HL-60 (cell line): ENCODE measurements around the gene CISD2.

Experiments used
- POLR2AphosphoS5 ChIP-seq: IDR thresholded peaks from 2 replicates; pipeline ENCODE4 v1.6.1; 2012; ENCODE audit warnings: low read depth
- REST ChIP-seq: IDR thresholded peaks from 2 replicates; pipeline ENCODE4 v1.6.1; 2012; ENCODE audit warnings: low read depth; ENCODE audit not compliant: insufficient replicate concordance
- TF ChIP-seq, protein P1 (sequence below): IDR thresholded peaks from one replicate; pipeline ENCODE4 v1.5.1; 2011; ENCODE audit warnings: low read length, control low read depth, inconsistent platforms; ENCODE audit not compliant: insufficient read depth

DNA sequence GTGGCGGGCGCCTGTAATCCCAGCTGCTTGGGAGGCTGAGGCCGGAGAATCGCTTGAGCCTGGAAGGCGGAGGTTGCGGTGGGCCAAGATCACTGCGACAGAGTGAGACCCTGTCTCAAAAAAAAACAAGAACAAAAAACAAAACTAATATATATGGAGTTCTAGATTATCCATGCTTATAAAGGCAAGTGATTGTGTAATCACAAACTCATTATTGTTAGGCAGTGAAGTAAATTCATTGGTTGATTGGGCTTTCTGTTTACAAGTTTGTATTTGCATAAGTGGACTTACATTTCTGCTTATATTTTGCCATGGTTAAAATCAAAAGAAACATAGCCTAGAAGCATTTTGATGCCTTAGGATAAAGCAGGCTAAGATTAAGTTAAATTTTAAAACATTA is 39.0 kb upstream of the CISD2 start:
- TF ChIP-seq, protein P1, sequence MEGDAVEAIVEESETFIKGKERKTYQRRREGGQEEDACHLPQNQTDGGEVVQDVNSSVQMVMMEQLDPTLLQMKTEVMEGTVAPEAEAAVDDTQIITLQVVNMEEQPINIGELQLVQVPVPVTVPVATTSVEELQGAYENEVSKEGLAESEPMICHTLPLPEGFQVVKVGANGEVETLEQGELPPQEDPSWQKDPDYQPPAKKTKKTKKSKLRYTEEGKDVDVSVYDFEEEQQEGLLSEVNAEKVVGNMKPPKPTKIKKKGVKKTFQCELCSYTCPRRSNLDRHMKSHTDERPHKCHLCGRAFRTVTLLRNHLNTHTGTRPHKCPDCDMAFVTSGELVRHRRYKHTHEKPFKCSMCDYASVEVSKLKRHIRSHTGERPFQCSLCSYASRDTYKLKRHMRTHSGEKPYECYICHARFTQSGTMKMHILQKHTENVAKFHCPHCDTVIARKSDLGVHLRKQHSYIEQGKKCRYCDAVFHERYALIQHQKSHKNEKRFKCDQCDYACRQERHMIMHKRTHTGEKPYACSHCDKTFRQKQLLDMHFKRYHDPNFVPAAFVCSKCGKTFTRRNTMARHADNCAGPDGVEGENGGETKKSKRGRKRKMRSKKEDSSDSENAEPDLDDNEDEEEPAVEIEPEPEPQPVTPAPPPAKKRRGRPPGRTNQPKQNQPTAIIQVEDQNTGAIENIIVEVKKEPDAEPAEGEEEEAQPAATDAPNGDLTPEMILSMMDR, result no peak
- TF ChIP-seq REST, result no peak
- TF ChIP-seq POLR2AphosphoS5, result no peak
